ENCODE data around the gene PLXNB2. TPM values are rescaled to one million over a fixed set of nuclear protein-coding genes. Genes with fewer than 3 reads are reported as not detected.
A peak's percentile ranks its signal among the peaks of the same experiment; 100 is the strongest.

Gene PLXNB2
- total RNA-seq, 1 donor from 2014 or later = 8.9 TPM

DNA sequence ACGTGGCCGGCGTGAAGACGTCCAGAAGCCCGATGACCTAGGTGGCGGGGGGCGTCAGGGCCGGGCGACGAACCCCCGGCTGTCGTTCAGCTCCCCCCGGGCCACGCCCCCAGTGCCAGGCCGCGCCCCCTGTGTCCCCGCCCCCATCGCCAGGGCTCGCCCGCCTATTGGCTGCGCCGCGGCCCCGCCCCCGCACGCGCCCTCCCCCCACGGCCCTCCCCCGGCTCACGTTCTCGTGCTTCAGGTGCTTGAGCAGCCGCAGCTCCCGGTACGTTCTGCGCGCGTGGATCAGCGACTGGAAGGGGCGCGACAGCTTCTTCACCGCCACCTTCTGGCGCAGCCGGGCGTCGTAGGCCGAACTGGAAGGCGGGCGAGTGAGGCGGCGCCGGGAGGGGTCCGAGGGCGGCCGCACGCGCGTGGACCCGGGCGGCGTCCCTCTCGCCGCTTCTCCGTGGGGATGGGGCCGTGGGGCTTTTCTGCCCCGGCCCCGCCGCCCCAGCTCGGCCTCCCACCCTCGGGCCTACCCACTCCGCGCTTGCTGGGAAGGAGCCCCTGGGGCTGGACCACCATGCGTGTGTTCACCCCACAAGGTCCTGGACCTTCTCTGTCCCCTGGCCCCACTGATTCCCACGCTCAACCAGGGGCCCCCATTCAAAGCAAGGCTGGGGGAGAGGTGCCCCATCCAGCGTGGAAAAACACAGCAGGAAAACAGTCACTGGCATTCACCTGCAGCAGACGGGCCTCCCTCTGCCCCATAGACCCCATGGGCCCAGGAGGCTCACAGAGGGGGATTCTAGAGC, 39.7 kb downstream of the PLXNB2 start:
- Mint-ChIP-seq H3K36me3 (ENCODE audit: low read depth) (peaks cover 4% of the 10 kb centered on the region), H3K4me1 (ENCODE audit: low read depth) (peaks cover 4% of the 10 kb centered on the region), H3K9me3 (no peaks in the 10 kb centered on the region), H3K27ac (no peak overlapping the region), H3K4me3 (peak overlapping the region; percentile 45), H3K27me3 (ENCODE audit: insufficient read depth) (peaks cover 5% of the 10 kb centered on the region)
- intact Hi-C loops (cut with micrococcal nuclease) = no loop called here
- peak; percentile 45 for DNase-seq (ENCODE audit: low spot score)

DNA sequence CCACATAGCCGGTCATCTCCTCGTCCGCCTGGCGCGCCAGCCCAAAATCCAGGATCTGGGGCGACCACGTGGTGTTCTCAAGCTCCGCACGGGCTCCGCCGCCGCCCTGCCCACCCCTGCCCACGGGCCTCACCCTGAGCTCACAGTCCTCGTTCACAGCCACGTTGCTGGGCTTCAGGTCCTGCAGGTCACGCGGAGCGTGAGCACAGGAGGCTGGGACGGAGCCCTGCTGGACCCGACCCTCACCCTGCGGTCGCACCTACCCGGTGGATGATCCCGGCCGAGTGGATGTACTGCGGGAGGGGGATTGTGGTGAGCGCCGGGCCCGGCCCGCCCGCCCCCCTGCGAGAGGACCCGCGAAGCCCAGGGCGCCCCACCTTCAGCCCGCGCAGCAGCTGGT, 40.5 kb downstream of the PLXNB2 start:
- Mint-ChIP-seq H3K4me1 (ENCODE audit: low read depth) (peaks cover 4% of the 10 kb centered on the region), H3K27me3 (ENCODE audit: insufficient read depth) (peaks cover 5% of the 10 kb centered on the region), H3K9me3 (no peaks in the 10 kb centered on the region), H3K4me3 (no peak overlapping the region), H3K36me3 (ENCODE audit: low read depth) (peaks cover 4% of the 10 kb centered on the region), H3K27ac (no peak overlapping the region)
- intact Hi-C loops (cut with micrococcal nuclease) = no loop called here
- DNase-seq (ENCODE audit: low spot score) = no peak

DNA sequence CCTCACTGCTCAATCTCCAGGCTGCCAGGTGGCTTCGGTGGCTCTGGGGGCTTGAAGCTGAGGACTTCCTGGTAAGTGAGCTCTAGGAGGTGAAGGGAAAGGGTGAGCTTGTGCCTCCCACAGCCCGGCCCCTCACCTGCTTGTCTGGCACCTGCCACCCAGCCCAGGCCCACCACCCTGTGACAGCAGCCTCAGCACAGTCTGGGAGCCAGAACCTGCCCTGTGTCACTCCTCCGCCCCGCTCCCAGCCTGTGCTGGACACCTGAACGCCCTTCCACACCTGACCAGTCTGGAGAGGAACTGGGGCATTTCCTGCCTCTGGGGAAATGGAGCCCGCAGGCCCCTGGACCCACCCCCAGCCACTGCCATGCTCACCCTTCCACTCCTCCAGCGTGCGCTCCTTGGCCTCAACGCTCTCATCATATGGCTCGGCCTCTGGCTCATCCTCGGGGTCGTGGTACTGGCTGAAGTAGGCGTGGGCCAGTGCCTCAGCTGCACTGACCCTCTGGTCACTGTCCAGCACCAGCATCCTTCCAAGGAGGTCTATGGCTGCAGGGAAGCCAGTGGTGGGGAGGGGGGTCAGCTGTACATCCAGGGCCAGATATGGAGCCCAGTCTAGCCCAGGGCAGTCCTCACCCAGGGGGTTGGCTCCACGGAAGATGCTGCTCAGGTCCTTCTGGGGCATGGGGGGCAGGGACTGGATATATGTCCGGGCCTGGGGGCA, 42.3 kb downstream of the PLXNB2 start:
- peaks cover 4% of the 10 kb centered on the region for H3K4me1 Mint-ChIP-seq (ENCODE audit: low read depth)
- H3K27me3 Mint-ChIP-seq (ENCODE audit: insufficient read depth) = peaks cover 6% of the 10 kb centered on the region
- DNase-seq (ENCODE audit: low spot score) = no peak
- H3K36me3 Mint-ChIP-seq (ENCODE audit: low read depth) = peaks cover 4% of the 10 kb centered on the region
- H3K9me3 Mint-ChIP-seq = no peaks in the 10 kb centered on the region
- no peak overlapping the region for H3K27ac Mint-ChIP-seq
- H3K4me3 Mint-ChIP-seq = no peak overlapping the region
- intact Hi-C loops (cut with micrococcal nuclease) = no loop called here

DNA sequence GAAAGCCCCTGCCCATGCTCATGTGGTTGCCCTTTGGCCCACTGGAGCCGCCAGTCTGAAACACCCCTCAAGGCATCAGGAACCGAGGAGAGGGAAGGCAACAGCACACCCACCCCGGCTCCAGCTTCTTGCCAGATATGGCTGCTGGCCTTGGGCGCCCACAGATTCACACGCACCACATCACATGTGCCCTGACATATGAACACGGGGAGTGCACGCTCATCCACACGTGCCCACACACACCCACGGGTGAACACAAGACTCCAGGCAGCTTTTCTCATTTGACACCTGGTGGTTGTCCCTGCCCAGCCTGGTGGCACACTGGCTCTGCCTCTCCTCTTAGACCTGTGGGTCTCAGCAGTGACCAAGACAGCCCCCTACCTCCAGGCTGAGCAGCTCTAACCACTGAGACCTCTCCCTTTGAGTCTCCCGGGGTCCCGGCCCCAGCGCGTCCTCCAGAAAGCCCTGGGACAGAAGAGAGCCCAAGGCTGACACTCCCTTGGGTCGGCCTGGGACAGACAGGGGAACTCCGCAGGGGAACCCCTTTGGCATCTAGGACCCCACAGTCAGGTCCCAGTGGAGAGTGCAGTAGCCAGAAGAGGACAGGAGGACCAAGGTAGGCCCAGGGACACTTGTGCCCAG, 43.2 kb downstream of the PLXNB2 start:
- Mint-ChIP-seq H3K9me3 (no peaks in the 10 kb centered on the region), H3K36me3 (ENCODE audit: low read depth) (peaks cover 4% of the 10 kb centered on the region), H3K4me3 (no peak overlapping the region), H3K27me3 (ENCODE audit: insufficient read depth) (peaks cover 10% of the 10 kb centered on the region), H3K27ac (peak overlapping the region; percentile 23), H3K4me1 (ENCODE audit: low read depth) (peaks cover 4% of the 10 kb centered on the region)
- intact Hi-C loops (cut with micrococcal nuclease) = no loop called here
- DNase-seq (ENCODE audit: low spot score) = no peak

DNA sequence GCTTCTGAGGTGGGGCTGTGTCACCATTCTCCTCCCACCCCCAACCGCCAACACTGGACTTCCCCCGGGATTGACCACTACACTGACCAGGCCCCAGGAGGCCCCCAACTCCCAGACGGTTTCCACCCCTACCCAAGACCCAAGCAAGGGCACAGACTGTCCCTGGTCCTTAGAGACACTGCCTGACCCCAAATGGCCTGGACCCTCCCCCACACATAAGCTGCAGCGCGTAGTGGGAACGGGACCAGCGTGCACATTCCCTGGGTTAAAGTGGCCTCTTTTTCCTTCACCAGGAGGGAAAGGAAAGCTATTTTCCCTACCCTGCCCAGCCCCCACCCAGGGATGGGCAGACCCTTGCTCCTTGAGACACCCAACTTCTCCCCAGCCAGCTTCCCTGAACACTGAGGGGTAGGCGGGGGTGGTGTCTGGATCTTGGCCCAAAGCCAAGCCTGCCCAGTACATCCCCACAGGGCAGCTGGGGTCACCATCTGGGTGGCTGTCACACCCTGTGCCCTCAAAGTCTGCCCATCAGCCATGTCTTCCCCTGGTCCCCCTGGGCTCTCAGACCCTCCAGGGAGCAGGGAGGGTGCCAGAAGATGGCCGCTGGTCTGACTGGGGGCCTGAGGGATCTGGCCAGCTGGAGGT, 44.4 kb downstream of the PLXNB2 start:
- H3K4me3 Mint-ChIP-seq = no peak overlapping the region

DNA sequence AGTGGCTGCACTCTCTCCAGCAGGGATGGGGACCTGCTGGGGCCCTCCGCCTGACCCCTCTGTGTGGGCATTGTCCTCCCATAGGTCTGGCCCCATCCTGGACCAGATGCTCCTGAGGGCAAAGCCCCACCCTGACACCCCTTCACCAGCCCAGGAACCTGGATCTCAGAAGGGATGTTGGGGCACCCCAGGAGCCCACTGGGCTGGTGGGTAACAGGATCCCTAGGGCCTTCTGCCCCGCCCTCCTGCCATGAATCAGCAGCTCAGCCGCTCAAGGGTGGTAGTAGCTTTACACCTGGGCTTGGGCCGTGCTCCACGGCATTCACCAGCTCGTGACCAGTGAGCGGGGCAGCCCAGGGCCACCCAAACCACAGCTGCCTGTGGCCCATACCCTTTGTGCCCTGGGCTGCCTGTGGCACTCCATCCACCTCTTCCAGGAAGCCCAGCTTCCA, 45.0 kb downstream of the PLXNB2 start:
- Mint-ChIP-seq H3K4me1 (ENCODE audit: low read depth) (no peaks in the 10 kb centered on the region), H3K36me3 (ENCODE audit: low read depth) (peaks cover 4% of the 10 kb centered on the region), H3K27me3 (ENCODE audit: insufficient read depth) (peaks cover 10% of the 10 kb centered on the region), H3K4me3 (peak overlapping the region; percentile 69), H3K27ac (no peak overlapping the region), H3K9me3 (no peaks in the 10 kb centered on the region)
- DNase-seq (ENCODE audit: low spot score) = no peak
- intact Hi-C loops (cut with micrococcal nuclease) = no loop called here

More for the DNA sequence above, 44.4 kb downstream of the PLXNB2 start:
- Mint-ChIP-seq H3K27ac (no peak overlapping the region), H3K9me3 (no peaks in the 10 kb centered on the region), H3K4me1 (ENCODE audit: low read depth) (peaks cover 1% of the 10 kb centered on the region), H3K27me3 (ENCODE audit: insufficient read depth) (peaks cover 10% of the 10 kb centered on the region), H3K36me3 (ENCODE audit: low read depth) (peaks cover 4% of the 10 kb centered on the region)
- no peak for DNase-seq (ENCODE audit: low spot score)
- intact Hi-C loops (cut with micrococcal nuclease) = no loop called here

DNA sequence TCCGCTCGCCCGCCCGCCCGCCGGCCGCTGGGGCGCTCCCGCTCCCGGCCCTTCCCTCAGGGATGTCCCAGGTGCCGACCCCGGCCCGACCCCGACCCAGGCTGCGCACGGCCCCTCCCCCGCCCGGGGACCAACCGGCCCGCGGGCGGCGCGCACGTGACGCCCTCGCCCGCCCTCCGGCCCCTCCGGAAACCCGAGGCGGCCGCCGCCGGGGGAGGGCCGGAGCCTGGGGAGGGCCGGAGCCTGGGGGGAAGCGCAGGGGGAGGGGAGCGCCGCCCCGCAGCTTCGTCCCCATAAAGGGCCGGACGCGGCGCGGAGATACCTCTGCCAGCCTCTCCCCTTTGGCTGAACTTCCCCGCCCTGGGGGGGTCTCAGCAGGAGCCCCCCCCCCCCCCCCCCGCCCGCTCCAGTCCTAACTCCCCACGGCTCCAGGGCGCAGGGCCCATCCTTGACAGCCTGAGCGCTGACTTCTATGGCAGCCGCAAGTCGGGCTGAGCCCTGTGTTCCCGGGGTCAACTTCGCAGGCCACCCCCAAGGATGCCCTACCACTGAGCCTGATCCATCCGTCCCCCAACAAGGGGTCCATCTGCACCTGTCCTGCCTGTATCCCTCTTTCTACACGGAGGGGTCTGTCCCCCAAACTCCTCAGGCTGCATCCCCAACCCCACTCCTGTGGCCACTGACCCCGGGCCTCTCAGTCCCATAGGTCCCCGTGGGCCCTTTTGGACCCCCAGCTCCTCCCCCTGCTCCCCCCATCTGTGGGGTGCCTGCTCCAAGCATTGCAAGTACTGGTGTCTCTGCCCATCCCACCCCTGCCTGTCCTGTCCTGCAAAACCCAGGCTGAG, 45.6 kb downstream of the PLXNB2 start, which contains the start of gene MAPK12:
MAPK12 (minus strand) TSS at position 69 of the 845 bp plus-strand sequence. CDS start 174 bp downstream, outside the sequence.
- Mint-ChIP-seq H3K27me3 (ENCODE audit: insufficient read depth) (peaks cover 10% of the 10 kb centered on the region), H3K27ac (no peak within 1 kb of the TSS), H3K4me3 (peak within 1 kb of the TSS; percentile 69), H3K4me1 (ENCODE audit: low read depth) (no peaks in the 10 kb centered on the region), H3K36me3 (ENCODE audit: low read depth) (peaks cover 4% of the 10 kb centered on the region), H3K9me3 (no peaks in the 10 kb centered on the region)
- no peak for DNase-seq (ENCODE audit: low spot score)
- intact Hi-C loops (cut with micrococcal nuclease) = no loop called here

DNA sequence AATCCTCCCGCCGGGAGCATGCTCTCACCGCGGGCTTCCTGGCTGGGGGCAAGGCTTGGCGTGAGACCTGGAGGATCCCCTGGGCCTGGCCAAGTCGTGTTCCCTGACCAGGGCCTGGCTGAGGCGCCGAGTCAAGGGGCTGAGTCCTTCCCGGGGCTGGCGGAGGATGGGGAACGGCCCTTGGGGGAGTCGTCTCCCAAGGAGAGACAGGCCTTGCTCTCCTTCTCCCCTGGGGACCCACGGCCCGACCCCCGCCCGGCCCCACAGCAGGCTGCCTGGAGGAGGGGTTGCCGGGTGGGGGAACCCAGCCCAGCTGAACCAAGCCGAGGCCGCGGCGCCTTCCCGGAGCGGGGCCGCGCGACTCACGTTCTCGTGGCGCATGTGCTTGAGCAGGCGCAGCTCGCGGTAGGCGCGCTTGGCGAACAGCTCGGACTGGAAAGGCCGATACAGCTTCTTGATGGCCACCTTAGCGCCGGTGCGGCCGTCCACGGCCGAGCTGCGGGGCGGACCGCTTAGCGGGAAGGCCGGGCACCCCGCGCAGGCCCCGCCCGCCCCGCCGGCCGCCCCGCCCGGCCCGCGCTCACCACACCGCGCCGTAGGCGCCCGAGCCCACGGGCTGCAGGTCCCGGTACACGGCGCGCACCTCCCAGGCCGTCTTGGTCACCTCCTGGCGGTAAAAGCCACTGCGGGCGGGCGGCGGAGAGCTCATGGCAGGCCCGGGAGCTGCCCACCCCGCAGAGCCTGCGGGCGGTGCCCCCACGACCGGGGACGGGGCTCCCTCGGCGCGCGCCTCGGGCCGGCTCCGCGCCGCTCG, 46.4 kb downstream of the PLXNB2 start:
- intact Hi-C loops (cut with micrococcal nuclease) = no loop called here
- Mint-ChIP-seq H3K9me3 (no peaks in the 10 kb centered on the region), H3K36me3 (ENCODE audit: low read depth) (peaks cover 4% of the 10 kb centered on the region), H3K4me1 (ENCODE audit: low read depth) (no peaks in the 10 kb centered on the region), H3K27me3 (ENCODE audit: insufficient read depth) (peaks cover 10% of the 10 kb centered on the region), H3K27ac (no peak overlapping the region), H3K4me3 (peak overlapping the region; percentile 39)
- no peak for DNase-seq (ENCODE audit: low spot score)

DNA sequence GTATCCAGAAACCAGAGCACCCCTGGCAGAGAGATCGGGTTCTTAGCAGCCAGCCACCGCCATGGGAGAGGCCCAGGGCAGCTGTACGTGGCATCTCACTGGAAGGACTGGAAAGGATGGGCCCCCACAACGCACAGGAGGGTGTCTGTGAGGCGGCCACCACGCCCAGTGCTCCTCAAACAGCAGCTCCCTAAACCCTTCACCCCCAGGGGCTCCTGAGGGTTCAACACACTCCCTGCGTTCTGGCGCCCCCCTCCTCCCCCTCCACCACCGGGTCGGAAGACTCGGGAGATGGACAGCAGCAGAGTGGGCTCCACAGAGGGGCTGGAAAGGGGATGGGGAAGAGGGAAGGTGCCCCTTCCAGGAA, 47.0 kb downstream of the PLXNB2 start:
- Mint-ChIP-seq H3K36me3 (ENCODE audit: low read depth) (peaks cover 4% of the 10 kb centered on the region), H3K4me3 (peak overlapping the region; percentile 39), H3K27me3 (ENCODE audit: insufficient read depth) (peaks cover 10% of the 10 kb centered on the region), H3K27ac (no peak overlapping the region), H3K9me3 (no peaks in the 10 kb centered on the region), H3K4me1 (ENCODE audit: low read depth) (no peaks in the 10 kb centered on the region)
- DNase-seq (ENCODE audit: low spot score) = no peak
- intact Hi-C loops (cut with micrococcal nuclease) = no loop called here

DNA sequence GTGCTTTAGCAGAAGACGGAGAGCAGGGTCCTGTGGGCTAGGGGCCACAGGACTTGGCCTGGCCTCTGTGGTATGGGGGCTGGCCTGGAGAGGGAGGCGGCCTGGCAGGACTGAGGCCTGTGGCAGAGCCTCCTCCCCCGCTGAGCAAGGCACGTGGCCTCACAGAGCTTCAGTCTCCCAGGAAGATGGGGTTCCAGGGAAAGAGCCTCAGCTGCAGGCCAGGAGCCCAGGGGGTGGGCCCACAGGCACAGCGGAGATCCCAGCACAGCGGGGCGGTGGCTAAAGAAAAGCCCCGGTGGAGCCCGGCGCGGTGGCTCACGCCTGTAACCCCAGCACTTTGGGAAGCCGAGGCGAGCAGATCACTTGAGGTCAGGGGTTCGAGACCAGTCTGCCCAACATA, 48.1 kb downstream of the PLXNB2 start:
- Mint-ChIP-seq H3K4me1 (ENCODE audit: low read depth) (no peaks in the 10 kb centered on the region), H3K36me3 (ENCODE audit: low read depth) (no peaks in the 10 kb centered on the region), H3K27ac (no peak overlapping the region), H3K4me3 (peak overlapping the region; percentile 47), H3K27me3 (ENCODE audit: insufficient read depth) (peaks cover 10% of the 10 kb centered on the region), H3K9me3 (no peaks in the 10 kb centered on the region)
- DNase-seq (ENCODE audit: low spot score) = no peak
- intact Hi-C loops (cut with micrococcal nuclease) = no loop called here

DNA sequence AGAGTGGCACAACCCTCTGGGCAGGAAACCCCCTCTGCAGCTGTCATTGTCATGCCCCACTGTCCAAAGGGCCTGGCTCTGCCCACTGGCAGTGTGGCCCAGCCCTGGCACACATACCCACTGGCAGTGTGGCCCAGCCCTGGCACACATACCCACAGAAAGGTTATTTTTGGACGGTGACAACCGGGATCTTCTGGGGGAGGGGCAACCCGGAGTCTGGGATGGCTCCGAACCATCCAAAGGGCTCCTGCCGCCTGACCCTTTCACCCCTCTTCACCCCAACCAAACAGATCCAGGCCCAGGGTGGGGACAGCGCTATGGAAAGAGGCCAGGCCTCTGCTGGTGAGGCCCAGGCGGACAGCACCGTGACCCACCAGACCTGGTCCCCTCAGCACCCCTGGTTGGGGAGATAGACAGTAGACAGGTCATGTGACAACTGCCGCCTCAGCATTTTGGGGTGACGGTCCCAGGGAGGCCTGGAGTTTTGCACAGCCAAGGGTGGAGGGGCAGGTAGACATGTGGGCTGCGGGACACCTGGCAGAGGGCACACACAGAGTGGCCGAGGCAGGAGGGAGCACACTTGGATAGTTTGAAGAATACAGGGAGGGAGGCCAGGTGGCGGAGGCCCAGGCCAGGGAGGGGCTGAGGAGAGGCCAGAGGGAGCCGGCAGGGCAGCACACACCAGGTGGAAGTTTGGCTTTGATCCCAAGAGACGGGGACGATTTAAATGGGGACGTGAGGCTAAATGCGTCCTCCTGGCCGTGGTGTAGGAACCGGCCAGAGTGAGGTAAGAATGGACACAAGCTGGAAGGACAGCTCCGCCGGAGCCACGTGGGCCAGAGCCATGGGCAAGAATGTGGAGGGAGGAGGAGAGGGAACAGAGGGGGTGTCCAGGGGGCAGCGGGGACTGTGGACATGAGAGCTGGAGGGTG, 48.8 kb downstream of the PLXNB2 start:
- peaks cover 10% of the 10 kb centered on the region for H3K27me3 Mint-ChIP-seq (ENCODE audit: insufficient read depth)
- intact Hi-C loops (cut with micrococcal nuclease) = no loop called here
- H3K9me3 Mint-ChIP-seq = no peaks in the 10 kb centered on the region
- H3K4me1 Mint-ChIP-seq (ENCODE audit: low read depth) = no peaks in the 10 kb centered on the region
- no peak for DNase-seq (ENCODE audit: low spot score)
- H3K36me3 Mint-ChIP-seq (ENCODE audit: low read depth) = no peaks in the 10 kb centered on the region
- no peak overlapping the region for H3K27ac Mint-ChIP-seq
- peak overlapping the region; percentile 30 for H3K4me3 Mint-ChIP-seq

Measured in activated T-helper 1 cell treated with anti-CD3 and anti-CD28 coated beads, Interleukin-12 subunit alpha, Interleukin-12 subunit beta, Interleukin-2, Interleukin-4 antibody, amounts not matched to agents 30 ng/mL and 10 ng/mL and 1 ng/mL, durations not matched to agents 14 hours and 24 hours and 36 hours (primary cell).